ENCODE data around the gene HMGN3. TPM values are rescaled to one million over a fixed set of nuclear protein-coding genes. Genes with fewer than 3 reads are reported as not detected.
A peak's percentile ranks its signal among the peaks of the same experiment; 100 is the strongest.

Gene HMGN3
- total RNA-seq, 2 donors from 2014 or later = 65.2 to 117 TPM

DNA sequence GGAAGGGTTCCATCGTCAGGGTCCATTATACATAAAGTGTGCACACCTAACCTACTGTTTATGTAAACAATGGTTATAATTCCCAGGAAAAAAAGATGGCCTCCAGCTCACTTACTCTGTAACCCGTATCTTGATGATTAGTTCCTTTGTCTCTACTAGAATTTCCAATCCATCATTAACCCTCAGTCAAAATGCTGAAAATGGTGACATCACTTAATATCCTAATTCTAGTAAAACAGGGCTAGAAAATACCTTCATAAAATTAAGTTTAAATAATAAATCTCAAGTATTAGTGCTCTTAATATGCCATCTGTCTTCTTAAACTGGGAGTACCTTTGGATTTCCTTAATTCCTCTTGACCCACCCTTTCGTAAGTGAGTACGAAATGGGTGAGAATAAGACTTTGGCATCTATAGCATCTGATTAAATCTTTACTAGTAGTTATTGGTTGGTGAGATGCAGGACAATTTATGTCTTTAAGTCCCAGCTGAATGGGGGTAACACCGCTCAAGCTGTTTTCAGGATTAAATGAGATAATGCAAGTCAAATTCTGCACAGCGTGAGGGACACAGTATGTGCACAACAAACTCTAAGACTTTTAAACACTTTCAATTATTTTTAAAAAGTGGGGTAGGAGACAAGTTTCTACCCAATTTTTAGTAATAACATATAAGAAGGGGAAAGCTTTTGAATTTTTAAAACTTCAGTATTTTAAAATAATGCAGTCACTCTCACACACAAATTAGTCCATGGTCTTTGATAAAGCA is 1.6 kb downstream of the HMGN3 start:
- intact Hi-C loops (cut with DNase I) = loop anchor here (5.0 kb wide), 2 partner anchors 156 to 304 kb away; partner anchors contain the start of genes LCA5 and PHIP
- WGBS = 83% methylated on average over 6 of the region's 6 CpGs
- TF ChIP-seq, protein P1, sequence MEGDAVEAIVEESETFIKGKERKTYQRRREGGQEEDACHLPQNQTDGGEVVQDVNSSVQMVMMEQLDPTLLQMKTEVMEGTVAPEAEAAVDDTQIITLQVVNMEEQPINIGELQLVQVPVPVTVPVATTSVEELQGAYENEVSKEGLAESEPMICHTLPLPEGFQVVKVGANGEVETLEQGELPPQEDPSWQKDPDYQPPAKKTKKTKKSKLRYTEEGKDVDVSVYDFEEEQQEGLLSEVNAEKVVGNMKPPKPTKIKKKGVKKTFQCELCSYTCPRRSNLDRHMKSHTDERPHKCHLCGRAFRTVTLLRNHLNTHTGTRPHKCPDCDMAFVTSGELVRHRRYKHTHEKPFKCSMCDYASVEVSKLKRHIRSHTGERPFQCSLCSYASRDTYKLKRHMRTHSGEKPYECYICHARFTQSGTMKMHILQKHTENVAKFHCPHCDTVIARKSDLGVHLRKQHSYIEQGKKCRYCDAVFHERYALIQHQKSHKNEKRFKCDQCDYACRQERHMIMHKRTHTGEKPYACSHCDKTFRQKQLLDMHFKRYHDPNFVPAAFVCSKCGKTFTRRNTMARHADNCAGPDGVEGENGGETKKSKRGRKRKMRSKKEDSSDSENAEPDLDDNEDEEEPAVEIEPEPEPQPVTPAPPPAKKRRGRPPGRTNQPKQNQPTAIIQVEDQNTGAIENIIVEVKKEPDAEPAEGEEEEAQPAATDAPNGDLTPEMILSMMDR (IDR thresholded peaks at IDR 0.05) = no peak
- TF ChIP-seq POLR2A (IDR thresholded peaks at IDR 0.05) (no peak), POLR2AphosphoS5 (IDR thresholded peaks at IDR 0.05) (no peak)
- DNase-seq (ENCODE audit: low spot score) = no peak
- no peaks in the 10 kb centered on the region for H3K9me3 ChIP-seq
- H3K4me1 ChIP-seq (replicated peaks) = no peaks in the 10 kb centered on the region
- no peaks in the 10 kb centered on the region for H3K27me3 ChIP-seq (replicated peaks; ENCODE audit: insufficient read depth)
- peak overlapping the region; percentile 59 to 67 for H3K4me3 ChIP-seq
- H3K27ac ChIP-seq = peak overlapping the region; percentile 88 to 91
- H3K36me3 ChIP-seq = no peaks in the 10 kb centered on the region

DNA sequence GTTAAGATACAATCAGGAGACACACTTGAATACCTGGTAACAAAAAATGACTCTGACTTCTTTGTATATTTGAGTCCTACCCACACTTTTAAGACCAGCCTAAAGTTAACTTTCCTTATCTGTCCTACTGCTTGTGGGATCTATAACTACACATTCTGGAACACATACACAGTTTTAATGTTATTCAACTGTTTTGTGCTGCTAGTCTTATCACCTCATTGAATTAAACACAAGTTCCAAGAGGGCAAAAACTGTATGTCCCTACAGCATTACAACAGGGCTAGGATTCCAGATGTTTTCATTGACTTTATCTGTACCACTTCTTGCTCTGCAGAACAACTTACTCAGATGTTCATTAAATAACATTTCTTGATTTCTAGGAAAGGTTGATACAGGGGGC is 2.8 kb downstream of the HMGN3 start:
- intact Hi-C loops (cut with DNase I) = loop anchor here (5.0 kb wide), 2 partner anchors 154 to 306 kb away; partner anchors contain the start of genes LCA5 and PHIP
- Histone ChIP-seq H3K4me1 (replicated peaks) (no peaks in the 10 kb centered on the region), H3K9me3 (no peaks in the 10 kb centered on the region), H3K4me3 (no peak overlapping the region), H3K27ac (no peak overlapping the region), H3K36me3 (no peaks in the 10 kb centered on the region), H3K27me3 (replicated peaks; ENCODE audit: insufficient read depth) (no peaks in the 10 kb centered on the region)
- DNase-seq (ENCODE audit: low spot score) = no peak
- TF ChIP-seq POLR2AphosphoS5 (IDR thresholded peaks at IDR 0.05) (no peak), POLR2A (IDR thresholded peaks at IDR 0.05) (no peak)
- TF ChIP-seq, protein P1 (IDR thresholded peaks at IDR 0.05) = no peak

GRCh38 chr6:79231101-79231500 is 3.4 kb downstream of the HMGN3 start:
- H3K4me1 ChIP-seq (replicated peaks) = no peaks in the 10 kb centered on the region
- WGBS = 95% methylated on average over 4 of the region's 4 CpGs
- intact Hi-C loops (cut with DNase I) = loop anchor here (5.0 kb wide), 2 partner anchors 154 to 306 kb away; partner anchors contain the start of genes LCA5 and PHIP
- no peaks in the 10 kb centered on the region for H3K9me3 ChIP-seq
- no peak overlapping the region for H3K4me3 ChIP-seq
- no peaks in the 10 kb centered on the region for H3K27me3 ChIP-seq (replicated peaks; ENCODE audit: insufficient read depth)
- no peak for DNase-seq (ENCODE audit: low spot score)
- TF ChIP-seq, protein P1 (IDR thresholded peaks at IDR 0.05) = no peak
- H3K27ac ChIP-seq = no peak overlapping the region
- H3K36me3 ChIP-seq = no peaks in the 10 kb centered on the region

DNA sequence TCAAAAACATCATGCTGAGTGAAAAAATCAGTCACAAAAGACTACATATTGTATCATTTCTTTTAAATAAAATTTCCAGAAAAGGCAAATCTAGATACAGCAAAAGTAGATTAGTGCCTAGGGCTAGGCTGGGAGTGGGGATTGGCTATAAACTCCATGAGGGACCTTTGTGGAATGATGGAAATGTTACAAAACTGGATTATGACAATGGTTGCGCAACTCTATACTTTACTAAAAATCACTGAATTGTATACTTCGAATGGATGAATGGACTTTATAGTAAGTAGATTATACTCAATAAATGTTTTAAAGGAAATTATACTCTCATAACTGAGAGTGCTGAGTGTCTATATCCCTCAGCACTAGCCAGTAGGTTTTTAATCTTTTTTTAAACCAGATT is 4.3 kb downstream of the HMGN3 start:
- no peak overlapping the region for H3K4me3 ChIP-seq
- DNase-seq (ENCODE audit: low spot score) = no peak
- H3K4me1 ChIP-seq (replicated peaks) = no peaks in the 10 kb centered on the region
- H3K27me3 ChIP-seq (replicated peaks; ENCODE audit: insufficient read depth) = no peaks in the 10 kb centered on the region
- WGBS = 71% methylated on average over 2 of the region's 2 CpGs
- H3K27ac ChIP-seq = no peak overlapping the region
- no peaks in the 10 kb centered on the region for H3K9me3 ChIP-seq
- no peaks in the 10 kb centered on the region for H3K36me3 ChIP-seq
- no peak for TF ChIP-seq POLR2AphosphoS5 (IDR thresholded peaks at IDR 0.05)
- TF ChIP-seq, protein P1 (IDR thresholded peaks at IDR 0.05) = no peak
- TF ChIP-seq POLR2A (IDR thresholded peaks at IDR 0.05) = no peak
- intact Hi-C loops (cut with DNase I) = loop anchor here (5.0 kb wide), 2 partner anchors 153 to 307 kb away; partner anchors contain the start of genes LCA5 and PHIP

- H3K4me1 ChIP-seq (replicated peaks) = no peaks in the 10 kb centered on the region
- 95% methylated on average over 1 of the region's 1 CpG for WGBS
- no peaks in the 10 kb centered on the region for H3K36me3 ChIP-seq
- intact Hi-C loops (cut with DNase I) = no loop called here
- no peak overlapping the region for H3K27ac ChIP-seq
- H3K27me3 ChIP-seq (replicated peaks; ENCODE audit: insufficient read depth) = no peaks in the 10 kb centered on the region
- H3K4me3 ChIP-seq = no peak overlapping the region
- H3K9me3 ChIP-seq = no peaks in the 10 kb centered on the region
- TF ChIP-seq POLR2A (IDR thresholded peaks at IDR 0.05) (no peak), POLR2AphosphoS5 (IDR thresholded peaks at IDR 0.05) (no peak)
- TF ChIP-seq, protein P1 (IDR thresholded peaks at IDR 0.05) = no peak
- no peak for DNase-seq (ENCODE audit: low spot score)
Measured at GRCh38 chr6:79227445-79227844, 7.0 kb downstream of the HMGN3 start.
